WTC11 (cell line): Measurements from ENCODE around the gene MPV17L2. TPM values are rescaled to one million over a fixed set of nuclear protein-coding genes. Genes with fewer than 3 reads are reported as not detected.

Source experiments
- ATAC-seq: fragments of 200-7000 bp; cut with Tn5 transposase; 2 replicates; pipeline ENCODE4 v1.10.0; 2021; ENCODE audit warnings: mild to moderate bottlenecking, moderate library complexity
- CTCF ChIA-PET: fragments of 300-600 bp; sonication (Branson Sonifier 250); formaldehyde crosslinking; loops from one replicate; lab custom pipeline; 2021; ENCODE audit warnings: antibody characterized with exemption; lab: Charles Lee
- POLR2A ChIA-PET: fragments of 350-600 bp; sonication (Branson Sonifier 250); formaldehyde crosslinking; loops from one replicate; lab custom pipeline; 2021; ENCODE audit warnings: antibody characterized with exemption; lab: Charles Lee
- DNase-seq: peaks from one replicate; pipeline ENCODE4 v3.0.0; 2021; ENCODE audit warnings: low spot score
- H3K27ac Mint-ChIP-seq: 2 replicates; pipeline ENCODE4 v1.8.0; 2021; ENCODE audit warnings: mixed read lengths
- H3K27me3 Mint-ChIP-seq: 2 replicates; pipeline ENCODE4 v1.8.0; 2021; ENCODE audit warnings: low read depth, mild to moderate bottlenecking, moderate library complexity, mixed read lengths
- H3K36me3 Mint-ChIP-seq: 2 replicates; pipeline ENCODE4 v1.8.0; 2021; ENCODE audit warnings: mixed read lengths
- H3K4me1 Mint-ChIP-seq: 2 replicates; pipeline ENCODE4 v1.8.0; 2022; ENCODE audit warnings: mixed read lengths
- H3K4me3 Mint-ChIP-seq: 2 replicates; pipeline ENCODE4 v1.8.0; 2021; ENCODE audit warnings: mild to moderate bottlenecking, moderate library complexity, mixed read lengths
- H3K9me3 Mint-ChIP-seq: 2 replicates; pipeline ENCODE4 v1.8.0; 2021; ENCODE audit warnings: mixed read lengths
- ESRRA ChIP-seq: sonication (generic); formaldehyde crosslinking; IDR thresholded peaks from 2 replicates; pipeline ENCODE4 v1.8.1; 2022; ENCODE audit warnings: mild to moderate bottlenecking, missing genetic modification reagents, borderline replicate concordance
- SMAD4 ChIP-seq: sonication (generic); formaldehyde crosslinking; IDR thresholded peaks from 2 replicates; pipeline ENCODE4 v1.8.0; 2022; ENCODE audit warnings: mild to moderate bottlenecking, missing genetic modification reagents
- SOX15 ChIP-seq: fragments of 250-450 bp; sonication (Bioruptor Pico); IDR thresholded peaks from 2 replicates; pipeline ENCODE4 v1.9.0; 2021; ENCODE audit warnings: mild to moderate bottlenecking
- SP1 ChIP-seq: sonication (generic); formaldehyde crosslinking; conservative IDR thresholded peaks from 2 replicates; pipeline ENCODE4 v1.8.1; 2022; ENCODE audit warnings: missing genetic modification reagents
- ZBTB21 ChIP-seq: sonication (generic); formaldehyde crosslinking; IDR thresholded peaks from 2 replicates; pipeline ENCODE4 v1.8.1; 2023; ENCODE audit warnings: mild to moderate bottlenecking, missing genetic modification reagents, borderline replicate concordance
- ZNF396 ChIP-seq: fragments of 250-450 bp; sonication (Bioruptor Pico); IDR thresholded peaks from 2 replicates; pipeline ENCODE4 v1.8.0; 2021; ENCODE audit warnings: mild to moderate bottlenecking, moderate library complexity, borderline replicate concordance
- ZSCAN18 ChIP-seq: fragments of 250-450 bp; sonication (Bioruptor Pico); IDR thresholded peaks from 2 replicates; pipeline ENCODE4 v2.1.2; 2022; ENCODE audit warnings: mild to moderate bottlenecking, moderate library complexity
- total RNA-seq: library from RNA; stranded (reverse); gene quantifications from 3 replicates; pipeline ENCODE4 v1.2.3, GENCODE V29; 2021
- TF ChIP-seq, protein P1 (sequence below): sonication (generic); formaldehyde crosslinking; IDR thresholded peaks from 2 replicates; pipeline ENCODE4 v1.8.1; 2023; ENCODE audit warnings: mild to moderate bottlenecking, missing genetic modification reagents
- TF ChIP-seq, protein P2 (sequence below): sonication (generic); formaldehyde crosslinking; IDR thresholded peaks from 2 replicates; pipeline ENCODE4 v1.8.1; 2023; ENCODE audit warnings: mild to moderate bottlenecking, missing genetic modification reagents, borderline replicate concordance
- TF ChIP-seq, protein P3 (sequence below): sonication (generic); formaldehyde crosslinking; IDR thresholded peaks from 2 replicates; pipeline ENCODE4 v1.8.0; 2022; ENCODE audit warnings: mild to moderate bottlenecking, missing genetic modification reagents

Gene MPV17L2
- total RNA-seq, 1 experiment from 2014 or later: 29.8 TPM

DNA sequence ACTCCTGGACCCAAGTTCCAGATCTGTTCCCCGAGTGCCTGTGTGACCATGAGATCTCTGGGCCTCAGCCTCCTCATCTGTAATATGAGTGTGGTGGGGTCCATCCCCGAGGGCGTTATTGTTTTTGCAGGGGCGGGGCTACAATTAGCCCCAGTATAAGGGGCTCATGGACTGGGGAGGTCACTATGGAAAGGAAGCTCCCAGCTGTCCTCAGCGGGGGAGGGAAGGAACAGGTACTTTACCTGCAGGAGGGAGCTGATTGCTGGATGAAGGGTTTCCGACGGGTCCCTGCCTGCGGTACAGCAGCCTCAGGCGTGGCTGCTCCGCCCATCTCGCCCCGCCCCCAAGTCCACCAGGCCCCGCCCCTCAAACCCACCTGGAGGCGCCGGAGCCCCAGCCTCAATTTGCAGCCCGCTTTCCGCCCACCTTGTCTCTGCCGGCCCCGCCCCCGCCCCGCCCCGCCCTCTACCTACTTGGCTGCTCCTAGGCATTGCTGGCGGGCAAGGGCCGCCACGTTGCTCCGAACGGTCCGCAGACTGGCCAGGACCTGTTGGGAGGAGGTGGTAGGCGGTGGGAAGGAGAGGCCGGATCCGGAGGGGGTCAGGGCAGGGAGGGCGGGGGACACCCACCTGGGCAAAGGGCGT is 27.7 kb downstream of the MPV17L2 start:
- peak overlapping the region; percentile 70 for H3K4me3 Mint-ChIP-seq

DNA sequence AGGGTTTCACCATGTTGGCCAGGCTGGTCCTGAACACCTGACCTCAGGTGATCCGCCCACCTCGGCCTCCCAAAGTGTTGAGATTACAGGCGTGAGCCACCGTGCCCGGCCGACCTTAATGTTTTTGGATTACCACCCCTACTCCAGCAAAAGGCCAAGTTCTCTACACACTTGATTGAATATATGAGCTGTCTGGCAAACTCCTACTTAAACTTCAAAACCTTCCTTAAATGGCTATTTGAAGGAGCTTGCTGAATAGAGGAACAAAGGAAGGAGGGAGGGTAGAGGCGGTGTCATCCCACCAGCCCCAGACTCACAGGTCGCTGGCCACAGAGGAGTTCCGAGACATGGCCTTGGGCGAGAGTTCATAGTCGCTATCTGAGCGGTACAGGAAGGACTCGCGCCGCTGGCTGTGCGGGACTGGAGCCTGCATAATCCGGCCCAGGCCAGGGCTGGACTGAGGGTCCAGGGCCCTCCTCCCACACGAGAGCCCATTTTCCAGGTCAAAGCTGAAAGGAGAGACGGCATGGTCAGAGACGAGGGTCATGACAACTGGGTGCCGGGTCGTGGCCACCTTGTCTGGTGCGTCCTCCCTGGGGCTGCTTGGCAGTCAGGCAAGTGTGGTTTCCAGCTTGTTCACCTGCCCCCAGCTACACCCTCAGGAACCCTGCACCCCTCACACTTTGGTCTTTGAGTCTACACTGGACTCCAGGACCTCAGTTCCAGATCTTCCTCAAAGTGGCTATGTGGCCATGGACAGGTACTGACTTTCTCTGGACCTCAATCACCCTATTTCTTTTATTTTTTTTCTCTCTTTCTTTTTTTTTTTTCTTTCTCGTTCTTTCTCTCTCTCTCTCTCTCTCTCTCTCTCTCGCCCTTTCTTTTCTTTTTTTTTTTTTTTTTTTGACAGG is 29.1 kb downstream of the MPV17L2 start:
- POLR2A ChIA-PET: no interaction called here
- H3K9me3 Mint-ChIP-seq: no peaks in the 10 kb centered on the region
- H3K27ac Mint-ChIP-seq: no peak overlapping the region; the same call in 1 of the 2 replicates
- H3K36me3 Mint-ChIP-seq: no peaks in the 10 kb centered on the region
- peaks cover 30% of the 10 kb centered on the region for H3K4me1 Mint-ChIP-seq
- DNase-seq: no peak
- peaks cover 35% of the 10 kb centered on the region for H3K27me3 Mint-ChIP-seq
- no peak for ATAC-seq
- H3K4me3 Mint-ChIP-seq: peak overlapping the region; percentile 52
- TF ChIP-seq ESRRA (CRISPR knock-in tag): no peak
- TF ChIP-seq, protein P1, sequence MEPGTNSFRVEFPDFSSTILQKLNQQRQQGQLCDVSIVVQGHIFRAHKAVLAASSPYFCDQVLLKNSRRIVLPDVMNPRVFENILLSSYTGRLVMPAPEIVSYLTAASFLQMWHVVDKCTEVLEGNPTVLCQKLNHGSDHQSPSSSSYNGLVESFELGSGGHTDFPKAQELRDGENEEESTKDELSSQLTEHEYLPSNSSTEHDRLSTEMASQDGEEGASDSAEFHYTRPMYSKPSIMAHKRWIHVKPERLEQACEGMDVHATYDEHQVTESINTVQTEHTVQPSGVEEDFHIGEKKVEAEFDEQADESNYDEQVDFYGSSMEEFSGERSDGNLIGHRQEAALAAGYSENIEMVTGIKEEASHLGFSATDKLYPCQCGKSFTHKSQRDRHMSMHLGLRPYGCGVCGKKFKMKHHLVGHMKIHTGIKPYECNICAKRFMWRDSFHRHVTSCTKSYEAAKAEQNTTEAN (CRISPR knock-in tag): no peak
- no peak for TF ChIP-seq SMAD4 (CRISPR knock-in tag)
- TF ChIP-seq SOX15 (CRISPR knock-in tag): no peak
- TF ChIP-seq, all 79 proteins: peak for 0
- CTCF ChIA-PET: interaction anchor here (0.6 to 3.6 kb wide), 15 partner anchors 10 to 1062 kb away, joined by 3 to 50 read pairs (median 4); partner anchors contain the start of genes LSM4, RAB3A and SSBP4

More for the DNA sequence above, 27.7 kb downstream of the MPV17L2 start:
- ChIA-PET POLR2A (interaction anchor here (0.7 to 1.5 kb wide), 3 partner anchors 10 to 16 kb away, joined by 4 to 8 read pairs (median 5); partner anchors contain the start of gene RAB3A), CTCF (interaction anchor here (0.6 to 3.6 kb wide), 20 partner anchors 11 to 198 kb away, joined by 3 to 50 read pairs (median 5); partner anchors contain the start of genes JUND, LSM4, RAB3A and SSBP4)
- Mint-ChIP-seq H3K4me1 (peaks cover 28% of the 10 kb centered on the region), H3K36me3 (no peaks in the 10 kb centered on the region), H3K27me3 (peaks cover 24% of the 10 kb centered on the region), H3K27ac (peak overlapping the region; percentile 88), H3K9me3 (no peaks in the 10 kb centered on the region)
- DNase-seq (peak; percentile 93), ATAC-seq (peak; percentile 18)
- TF ChIP-seq, protein P2, sequence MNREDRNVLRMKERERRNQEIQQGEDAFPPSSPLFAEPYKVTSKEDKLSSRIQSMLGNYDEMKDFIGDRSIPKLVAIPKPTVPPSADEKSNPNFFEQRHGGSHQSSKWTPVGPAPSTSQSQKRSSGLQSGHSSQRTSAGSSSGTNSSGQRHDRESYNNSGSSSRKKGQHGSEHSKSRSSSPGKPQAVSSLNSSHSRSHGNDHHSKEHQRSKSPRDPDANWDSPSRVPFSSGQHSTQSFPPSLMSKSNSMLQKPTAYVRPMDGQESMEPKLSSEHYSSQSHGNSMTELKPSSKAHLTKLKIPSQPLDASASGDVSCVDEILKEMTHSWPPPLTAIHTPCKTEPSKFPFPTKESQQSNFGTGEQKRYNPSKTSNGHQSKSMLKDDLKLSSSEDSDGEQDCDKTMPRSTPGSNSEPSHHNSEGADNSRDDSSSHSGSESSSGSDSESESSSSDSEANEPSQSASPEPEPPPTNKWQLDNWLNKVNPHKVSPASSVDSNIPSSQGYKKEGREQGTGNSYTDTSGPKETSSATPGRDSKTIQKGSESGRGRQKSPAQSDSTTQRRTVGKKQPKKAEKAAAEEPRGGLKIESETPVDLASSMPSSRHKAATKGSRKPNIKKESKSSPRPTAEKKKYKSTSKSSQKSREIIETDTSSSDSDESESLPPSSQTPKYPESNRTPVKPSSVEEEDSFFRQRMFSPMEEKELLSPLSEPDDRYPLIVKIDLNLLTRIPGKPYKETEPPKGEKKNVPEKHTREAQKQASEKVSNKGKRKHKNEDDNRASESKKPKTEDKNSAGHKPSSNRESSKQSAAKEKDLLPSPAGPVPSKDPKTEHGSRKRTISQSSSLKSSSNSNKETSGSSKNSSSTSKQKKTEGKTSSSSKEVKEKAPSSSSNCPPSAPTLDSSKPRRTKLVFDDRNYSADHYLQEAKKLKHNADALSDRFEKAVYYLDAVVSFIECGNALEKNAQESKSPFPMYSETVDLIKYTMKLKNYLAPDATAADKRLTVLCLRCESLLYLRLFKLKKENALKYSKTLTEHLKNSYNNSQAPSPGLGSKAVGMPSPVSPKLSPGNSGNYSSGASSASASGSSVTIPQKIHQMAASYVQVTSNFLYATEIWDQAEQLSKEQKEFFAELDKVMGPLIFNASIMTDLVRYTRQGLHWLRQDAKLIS (CRISPR knock-in tag): no peak
- TF ChIP-seq ZNF396 (CRISPR knock-in tag) (no peak), ZBTB21 (CRISPR knock-in tag) (no peak), ZSCAN18 (no peak), SP1 (peak; percentile 49)
- TF ChIP-seq, protein P1 (CRISPR knock-in tag): no peak
- TF ChIP-seq, protein P3, sequence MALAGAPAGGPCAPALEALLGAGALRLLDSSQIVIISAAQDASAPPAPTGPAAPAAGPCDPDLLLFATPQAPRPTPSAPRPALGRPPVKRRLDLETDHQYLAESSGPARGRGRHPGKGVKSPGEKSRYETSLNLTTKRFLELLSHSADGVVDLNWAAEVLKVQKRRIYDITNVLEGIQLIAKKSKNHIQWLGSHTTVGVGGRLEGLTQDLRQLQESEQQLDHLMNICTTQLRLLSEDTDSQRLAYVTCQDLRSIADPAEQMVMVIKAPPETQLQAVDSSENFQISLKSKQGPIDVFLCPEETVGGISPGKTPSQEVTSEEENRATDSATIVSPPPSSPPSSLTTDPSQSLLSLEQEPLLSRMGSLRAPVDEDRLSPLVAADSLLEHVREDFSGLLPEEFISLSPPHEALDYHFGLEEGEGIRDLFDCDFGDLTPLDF (CRISPR knock-in tag): no peak
